ENCODE measurements around the gene CARD14.
A peak's percentile ranks its signal among the peaks of the same experiment; 100 is the strongest.
"Not testable (repeated sequence)": the region's sequence is repeated elsewhere in the genome, so short reads cannot be mapped to it uniquely, and the experiment has no call there.

Gene CARD14

DNA sequence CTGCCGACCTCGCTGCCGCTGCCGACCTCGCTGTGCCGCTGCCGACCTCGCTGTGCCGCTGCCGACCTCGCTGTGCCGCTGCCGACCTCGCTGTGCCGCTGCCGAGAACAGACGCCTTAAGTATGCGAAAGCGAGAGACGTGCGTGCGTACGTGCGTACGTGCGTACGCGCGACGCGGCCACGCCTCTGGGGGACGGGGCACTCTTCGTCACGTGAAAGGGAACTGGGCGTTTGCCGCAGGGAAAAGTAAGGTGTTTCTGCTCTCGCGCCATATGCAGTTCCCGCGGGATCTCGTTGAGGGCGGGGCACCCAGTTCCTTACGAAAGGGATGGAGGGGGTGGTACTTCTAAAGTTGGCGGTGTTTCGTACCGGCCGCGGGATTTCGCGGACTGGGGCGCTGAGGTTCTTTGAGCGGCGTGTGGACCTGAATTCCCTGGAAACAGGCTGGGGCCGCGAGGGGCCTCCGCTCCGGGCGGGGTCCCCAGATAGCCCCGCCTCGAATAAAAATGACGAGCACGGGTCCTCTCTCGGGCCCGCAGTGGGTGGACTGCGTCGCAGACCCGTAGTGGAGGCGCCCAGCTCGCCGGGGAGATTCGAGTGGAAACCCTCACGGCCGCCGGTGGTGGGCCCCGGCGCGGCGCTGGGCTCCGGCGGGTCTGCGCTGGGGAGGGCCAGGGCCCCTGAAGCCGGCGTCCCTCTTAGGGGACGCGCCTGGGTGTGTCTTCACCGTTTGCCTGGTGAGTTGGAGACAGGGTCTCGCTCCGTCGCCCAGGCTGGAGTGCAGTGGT lies 22.6 kb upstream of the CARD14 start, which contains the start of gene EIF4A3:
Gene EIF4A3 (minus strand): TSS at position 94 of the 788 bp plus-strand sequence. CDS start 167 bp downstream, outside the sequence.
- DNase-seq (ENCODE audit: low read depth in 2 of 2), result peak; percentile 95 to 97

DNA sequence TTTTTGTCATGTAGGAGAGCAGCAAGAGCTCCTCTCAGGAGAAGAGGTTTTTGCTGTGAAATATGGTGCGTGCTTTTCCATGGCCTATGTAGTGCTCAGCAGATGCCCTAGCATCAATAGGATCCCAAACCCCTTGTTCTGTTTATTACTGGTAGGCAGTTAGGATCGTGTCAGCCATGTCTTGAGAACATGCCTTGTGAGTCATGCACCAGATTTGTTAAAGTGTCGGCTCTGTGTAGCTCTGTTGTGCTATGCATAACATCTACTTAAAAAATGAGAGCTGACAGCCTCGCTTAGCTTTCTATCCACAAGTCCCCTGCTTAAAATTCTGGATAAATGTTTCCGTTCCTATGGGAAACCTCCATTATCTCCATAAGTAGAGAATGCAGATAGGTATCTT lies 18.5 kb upstream of the CARD14 start:
- no peak for DNase-seq (ENCODE audit: low read depth in 2 of 2)

DNA sequence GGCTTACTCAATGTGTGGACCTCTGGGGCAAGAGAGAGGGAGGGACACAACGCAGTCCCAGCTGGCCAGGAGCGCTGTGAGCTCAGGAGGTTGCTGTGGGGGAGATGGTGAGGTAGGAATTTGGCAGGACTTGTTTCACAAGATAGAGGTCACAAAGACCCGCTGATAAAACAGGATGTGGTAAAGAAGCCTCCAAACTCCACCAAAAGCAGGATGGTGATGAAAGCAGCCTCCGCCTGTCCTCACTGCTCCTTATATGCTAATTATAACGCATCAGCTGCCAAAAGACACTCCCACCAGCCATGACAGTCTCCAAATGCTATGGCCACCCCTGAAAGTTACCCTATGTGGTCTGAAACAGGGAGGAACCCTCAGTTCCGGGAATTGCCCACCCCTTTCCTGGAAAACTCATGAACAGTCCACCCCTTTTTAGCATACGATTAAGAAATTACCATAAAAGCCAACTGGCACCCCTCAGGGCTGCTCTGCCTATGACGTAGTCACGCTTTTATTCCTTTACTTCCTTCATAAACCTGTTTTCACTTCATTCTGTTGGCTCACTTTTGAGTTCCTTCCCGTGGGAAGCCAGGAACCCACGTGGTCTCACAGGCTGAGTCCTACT lies 17.6 kb upstream of the CARD14 start:
- no peak for DNase-seq (ENCODE audit: low read depth in 2 of 2)

DNA sequence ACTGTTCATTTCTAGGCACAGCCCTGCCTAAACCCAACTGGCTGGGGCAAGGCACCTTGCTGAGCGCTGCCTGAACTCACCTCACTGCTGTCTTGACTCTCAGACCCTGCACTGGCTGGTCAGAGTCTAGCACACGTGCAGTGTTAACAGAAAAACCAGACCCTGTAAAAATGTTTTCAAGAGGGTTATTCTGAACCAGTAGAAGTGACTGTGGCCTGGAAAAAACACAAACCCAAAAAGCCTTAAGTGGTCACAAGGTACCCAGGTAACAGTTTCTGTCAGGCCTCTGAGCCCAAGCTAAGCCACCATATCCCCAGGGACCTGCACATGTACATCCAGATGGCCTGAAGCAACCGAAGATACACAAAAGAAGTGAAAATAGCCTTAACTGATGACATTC lies 16.8 kb upstream of the CARD14 start:
- DNase-seq (ENCODE audit: low read depth in 2 of 2), result no peak

DNA sequence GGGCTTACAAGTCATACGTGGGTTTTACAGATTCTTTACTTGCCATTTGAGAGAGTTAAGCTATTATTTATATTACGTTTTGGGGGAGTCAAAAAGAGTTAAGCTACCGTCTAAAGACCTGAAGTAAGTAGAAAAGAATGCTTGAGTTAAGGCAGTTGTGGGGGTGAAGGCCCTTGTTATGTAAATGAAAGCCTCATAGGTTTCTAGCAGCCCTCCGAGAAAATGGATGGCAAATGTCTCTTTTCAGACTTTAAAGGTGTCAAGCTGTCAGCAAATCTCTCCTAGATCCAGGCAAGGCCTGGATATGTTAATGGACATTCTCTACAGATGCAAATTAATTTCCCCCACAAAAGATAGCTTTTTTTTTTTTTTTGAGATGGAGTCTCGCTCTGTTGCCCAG lies 15.7 kb upstream of the CARD14 start:
- DNase-seq (ENCODE audit: low read depth in 2 of 2), result no peak

DNA sequence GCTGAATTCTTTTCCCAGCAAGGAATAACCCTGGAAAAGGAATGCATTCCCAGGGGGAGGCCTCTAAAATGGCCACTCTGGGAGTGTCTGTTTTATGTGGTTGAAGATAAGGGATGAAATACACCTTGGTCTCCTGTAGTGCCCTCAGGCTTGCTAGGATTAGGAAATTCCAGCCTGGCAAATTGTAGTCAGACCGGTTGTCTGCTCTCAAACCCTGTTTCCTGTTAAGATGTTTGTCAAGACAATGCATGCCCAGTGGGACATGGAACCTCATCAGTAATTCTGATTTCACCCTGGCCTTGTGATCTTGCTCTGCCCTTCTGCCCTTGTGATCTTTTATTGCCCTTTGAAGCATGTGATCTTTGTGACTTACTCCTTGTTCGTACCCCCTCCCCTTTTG lies 14.2 kb upstream of the CARD14 start:
- DNase-seq (ENCODE audit: low read depth in 2 of 2), result not testable (repeated sequence)

DNA sequence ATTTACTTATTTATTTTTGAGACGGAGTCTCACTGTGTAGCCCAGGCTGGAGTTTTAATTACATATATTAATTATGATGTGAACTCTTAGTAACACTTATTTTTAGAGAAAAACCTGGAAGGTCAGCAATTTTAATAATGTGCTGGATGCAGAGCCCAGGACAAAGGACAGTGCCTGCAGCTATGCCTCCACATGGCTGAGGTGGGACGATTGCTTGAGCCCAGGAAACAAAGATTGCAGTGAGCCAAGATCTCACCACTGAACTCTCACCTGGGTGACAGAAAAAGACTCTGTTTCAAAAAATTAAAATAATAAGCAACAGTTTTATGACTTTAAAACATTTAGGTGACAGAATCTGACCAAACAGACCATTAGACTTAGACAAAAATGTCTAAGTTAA lies 11.0 kb upstream of the CARD14 start:
- no peak for DNase-seq (ENCODE audit: low read depth in 2 of 2)

DNA sequence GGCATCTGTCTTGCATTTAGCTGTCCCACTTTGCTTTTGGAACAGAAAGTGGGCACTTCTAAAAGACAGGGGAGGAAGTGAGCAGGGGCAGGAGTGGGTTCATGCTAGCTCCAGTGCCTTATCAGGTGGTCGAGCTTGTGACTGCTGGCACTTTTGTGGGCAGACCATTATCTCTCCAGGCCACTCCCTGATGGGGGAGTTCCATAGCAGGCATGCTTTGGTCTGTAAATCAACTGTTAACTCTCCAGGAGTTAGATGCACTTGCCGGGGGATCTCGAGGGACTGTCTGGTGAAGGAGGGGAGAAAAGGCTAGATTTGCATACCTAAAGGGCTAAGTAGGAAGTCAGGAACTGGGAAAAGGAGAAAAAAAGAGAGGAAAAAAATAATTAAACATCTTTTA lies 9.3 kb upstream of the CARD14 start:
- DNase-seq (ENCODE audit: low read depth in 2 of 2), result no peak

DNA sequence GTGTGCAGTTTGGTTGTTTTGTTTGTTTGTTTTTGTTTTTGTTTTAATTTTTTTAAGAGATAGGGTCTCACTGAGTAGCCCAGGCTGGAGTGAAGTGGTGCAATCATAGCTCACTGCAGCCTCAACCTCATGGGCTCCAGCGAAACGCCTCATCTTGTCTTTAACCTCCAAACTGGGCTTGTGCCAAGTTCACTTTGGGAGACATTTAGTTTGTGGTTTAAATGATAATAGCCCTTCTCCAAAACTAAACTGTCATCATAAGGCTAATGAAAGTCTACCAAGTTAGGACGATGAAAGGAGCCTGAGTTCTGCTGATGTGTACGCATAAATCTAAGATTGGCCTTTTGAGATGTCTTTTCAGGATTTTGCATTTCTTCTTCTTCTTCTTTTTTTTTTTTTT lies 6.5 kb upstream of the CARD14 start:
- DNase-seq (ENCODE audit: low read depth in 2 of 2), result no peak

DNA sequence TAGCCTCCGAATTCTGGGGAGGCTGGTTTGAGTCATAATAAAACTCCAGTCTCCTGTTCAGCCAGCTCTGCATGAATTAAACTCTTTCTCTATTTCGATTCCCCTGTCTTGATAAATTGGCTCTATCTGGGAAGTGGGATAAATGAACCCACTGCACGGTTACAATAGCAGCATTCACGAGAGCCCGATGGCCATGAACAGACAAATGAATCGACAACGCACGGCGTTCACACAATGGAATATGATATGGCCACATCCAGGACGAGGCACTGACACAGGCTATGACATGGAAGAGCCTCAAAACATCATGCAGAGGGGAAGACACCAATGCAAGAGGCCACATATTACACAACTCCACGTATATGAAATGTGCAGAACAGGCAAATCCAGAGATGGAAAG lies 5.6 kb upstream of the CARD14 start:
- no peak for DNase-seq (ENCODE audit: low read depth in 2 of 2)

DNA sequence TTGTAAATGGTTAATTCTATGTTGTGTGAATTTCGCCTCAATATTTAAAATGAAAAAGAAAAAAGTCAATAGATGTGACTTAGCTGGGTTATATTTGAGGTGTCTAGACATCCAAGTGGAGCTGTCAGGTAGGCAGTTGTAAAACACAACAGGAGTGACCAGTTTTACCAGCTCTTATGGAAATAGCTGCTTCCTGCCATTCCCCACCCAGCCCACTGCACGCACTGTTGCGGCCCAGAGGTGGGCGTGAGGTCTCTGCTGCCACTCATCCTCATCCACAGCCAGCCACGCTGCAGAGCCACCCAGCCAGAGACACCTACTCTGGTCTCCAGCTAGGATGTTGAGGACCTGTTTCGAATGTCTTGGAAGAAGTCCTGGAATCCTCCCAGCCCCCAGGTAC lies 3.4 kb upstream of the CARD14 start:
- DNase-seq (ENCODE audit: low read depth in 2 of 2), result no peak

DNA sequence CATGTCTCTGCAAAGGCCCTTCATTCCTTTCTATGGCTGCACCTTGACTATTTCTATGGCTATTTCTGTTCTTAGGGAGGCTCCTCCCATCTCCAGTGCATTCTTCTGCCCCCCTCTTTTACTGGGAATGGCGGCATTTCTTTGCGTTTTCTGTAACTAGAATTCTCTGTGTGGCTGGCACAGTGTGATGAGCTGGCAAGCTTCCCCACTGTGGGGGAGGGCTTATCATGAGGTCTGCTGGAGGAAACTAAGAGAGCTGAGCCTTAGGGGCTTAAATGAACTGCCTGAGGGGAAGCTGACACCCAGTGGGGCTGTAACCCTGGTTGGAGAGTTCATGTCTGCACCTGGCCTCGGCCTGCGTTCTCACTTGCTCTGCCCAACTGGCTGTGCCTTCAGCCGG lies 1.5 kb upstream of the CARD14 start:
- DNase-seq (ENCODE audit: low read depth in 2 of 2), result no peak

DNA sequence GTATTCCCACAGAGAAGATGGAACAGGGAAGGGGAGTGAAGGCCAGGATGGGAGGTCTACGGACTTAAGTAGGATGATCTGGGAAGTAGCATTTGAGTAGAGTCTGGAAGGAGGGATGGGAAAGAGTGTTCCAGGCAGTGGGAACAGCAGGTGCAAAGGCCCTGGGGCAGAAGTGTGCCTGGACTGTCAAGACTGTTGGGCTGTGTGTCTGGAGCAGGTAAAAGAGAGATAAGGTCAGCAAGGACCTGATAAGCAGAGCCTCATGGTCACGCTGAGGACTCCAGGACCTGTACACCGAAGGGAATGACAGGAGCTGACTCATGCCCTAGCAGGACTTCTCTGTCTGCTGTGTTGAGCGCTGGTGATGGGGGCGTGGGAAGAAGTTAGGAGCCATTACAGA lies 723 bp upstream of the CARD14 start:
- no peak for DNase-seq (ENCODE audit: low read depth in 2 of 2)

DNA sequence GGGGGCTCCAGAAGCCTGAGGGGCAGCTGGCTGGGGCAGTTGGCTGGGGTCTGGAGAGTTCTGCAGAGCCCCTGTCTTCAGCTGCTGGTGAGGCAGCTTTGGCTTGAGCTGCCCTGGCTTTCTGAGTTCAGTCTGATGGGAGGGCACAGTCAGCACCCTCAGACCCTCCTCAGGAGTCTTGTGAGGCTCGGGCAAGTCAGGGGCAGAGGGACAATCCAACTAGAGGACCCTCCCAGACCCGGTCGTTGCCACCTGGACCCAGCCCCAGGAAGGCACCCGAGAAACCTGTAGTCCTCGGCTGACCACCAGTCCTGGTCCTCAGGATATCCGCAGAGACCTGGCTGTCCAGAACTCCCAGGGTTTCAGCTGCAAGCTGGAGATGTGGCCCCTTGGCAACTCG lies 1.9 kb downstream of the CARD14 start:
- DNase-seq (ENCODE audit: low read depth in 2 of 2), result no peak

DNA sequence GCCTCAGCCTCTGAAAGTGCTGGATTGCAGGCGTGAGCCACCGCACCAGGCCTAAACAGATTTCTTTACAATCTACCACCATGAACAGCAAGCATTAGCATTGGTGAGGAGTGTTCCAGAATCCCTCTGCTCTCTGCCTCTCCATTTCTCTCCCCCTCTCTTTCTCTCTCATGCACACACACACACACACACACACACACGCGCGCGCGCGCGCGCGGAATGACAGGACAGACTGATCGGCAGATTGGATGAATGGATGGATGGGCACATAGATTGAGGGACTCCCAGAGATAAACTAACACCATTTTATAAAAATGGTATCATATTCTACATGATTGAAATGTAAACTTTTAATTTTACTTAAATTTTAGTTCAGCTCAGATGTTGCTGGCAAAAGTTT lies 3.3 kb downstream of the CARD14 start:
- DNase-seq (ENCODE audit: low read depth in 2 of 2), result no peak

DNA sequence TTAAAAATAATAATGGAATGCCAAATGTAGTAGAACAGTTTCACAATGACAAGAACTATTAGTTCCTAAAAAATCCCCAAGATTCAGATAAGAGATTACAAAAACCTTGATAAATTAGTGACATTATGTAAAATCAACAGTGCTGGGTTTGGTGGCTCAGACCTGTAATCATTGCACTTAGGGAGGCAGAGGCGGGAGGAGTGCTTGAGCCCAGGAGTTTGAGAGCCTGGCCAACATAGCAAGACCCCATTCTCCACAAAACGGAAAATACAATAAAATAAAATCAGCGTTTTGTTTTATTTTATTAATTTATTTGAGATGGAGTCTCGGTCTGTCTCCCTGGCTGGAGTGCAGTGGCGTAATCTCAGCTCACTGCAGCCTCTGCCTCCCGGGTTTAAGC lies 4.1 kb downstream of the CARD14 start:
- DNase-seq (ENCODE audit: low read depth in 2 of 2), result no peak

DNA sequence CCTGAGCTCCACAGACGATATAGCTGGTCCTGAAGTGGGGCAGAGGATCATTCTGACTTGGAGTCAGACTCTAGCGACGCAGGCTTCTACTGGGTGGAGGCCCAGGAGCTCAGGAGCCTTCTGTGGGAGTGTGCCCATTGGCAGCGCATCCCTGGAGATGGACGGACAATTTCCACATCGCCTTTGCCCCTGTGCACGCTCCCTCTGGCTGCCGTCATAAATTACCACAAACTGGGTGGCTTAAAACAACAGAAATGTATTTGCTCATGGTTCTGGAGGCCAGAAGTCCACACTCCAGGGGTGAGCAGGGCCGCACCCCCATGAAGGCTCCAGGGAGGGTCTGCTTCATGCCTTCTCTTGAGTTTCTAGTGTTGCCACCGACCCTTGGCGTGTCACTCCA lies 6.9 kb downstream of the CARD14 start:
- no peak for DNase-seq (ENCODE audit: low read depth in 2 of 2)

DNA sequence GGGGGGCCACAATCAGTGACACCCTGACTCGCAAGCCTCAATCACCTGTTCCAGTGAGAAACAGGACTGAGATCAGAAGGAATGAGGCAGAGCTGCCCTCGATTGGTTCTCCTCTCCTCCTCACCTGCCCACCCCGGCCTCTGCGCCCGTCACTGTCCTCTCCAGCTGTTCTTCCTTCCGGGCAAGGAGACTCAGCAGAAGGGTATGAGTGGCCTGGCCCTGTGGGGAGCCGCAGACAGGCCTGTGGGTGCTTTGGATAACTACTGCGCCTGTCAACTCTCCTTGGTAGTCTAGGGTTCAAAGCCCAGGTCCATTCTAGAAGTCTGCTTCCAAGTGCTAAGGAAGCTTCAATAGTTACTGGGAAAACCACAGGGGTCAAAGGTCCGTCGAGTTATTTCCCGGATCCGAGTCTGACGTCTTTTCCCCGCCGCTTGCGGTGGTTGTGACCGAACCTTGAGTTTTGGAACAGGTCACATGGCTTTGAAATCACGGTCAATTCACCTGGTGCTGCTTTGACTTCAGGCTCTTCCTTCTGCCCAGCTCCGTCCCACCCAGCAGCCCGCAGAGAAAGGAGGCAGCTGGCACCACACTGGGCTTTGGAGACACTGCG lies 8.3 kb downstream of the CARD14 start:
- DNase-seq (ENCODE audit: low read depth in 2 of 2), result no peak

DNA sequence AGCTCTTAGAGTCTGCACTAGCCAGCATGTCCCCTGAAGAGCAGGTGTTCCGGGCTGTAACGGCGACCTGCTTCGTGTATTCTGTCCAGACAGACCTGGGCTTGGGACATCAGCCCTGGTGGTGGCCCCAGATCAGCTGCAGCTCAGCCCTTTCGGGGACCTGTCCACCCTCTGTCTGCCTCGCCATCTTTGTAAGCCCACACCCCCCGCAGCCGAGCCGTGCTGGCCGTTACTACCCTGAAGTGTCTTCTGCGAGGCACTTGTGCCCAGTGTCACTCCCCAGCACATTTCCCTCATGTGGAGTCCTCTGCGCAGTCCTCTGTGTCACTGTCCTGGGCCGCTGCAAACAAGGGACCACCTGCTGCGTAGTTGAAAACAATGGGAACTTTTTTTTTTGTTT lies 10.4 kb downstream of the CARD14 start:
- no peak for DNase-seq (ENCODE audit: low read depth in 2 of 2)

DNA sequence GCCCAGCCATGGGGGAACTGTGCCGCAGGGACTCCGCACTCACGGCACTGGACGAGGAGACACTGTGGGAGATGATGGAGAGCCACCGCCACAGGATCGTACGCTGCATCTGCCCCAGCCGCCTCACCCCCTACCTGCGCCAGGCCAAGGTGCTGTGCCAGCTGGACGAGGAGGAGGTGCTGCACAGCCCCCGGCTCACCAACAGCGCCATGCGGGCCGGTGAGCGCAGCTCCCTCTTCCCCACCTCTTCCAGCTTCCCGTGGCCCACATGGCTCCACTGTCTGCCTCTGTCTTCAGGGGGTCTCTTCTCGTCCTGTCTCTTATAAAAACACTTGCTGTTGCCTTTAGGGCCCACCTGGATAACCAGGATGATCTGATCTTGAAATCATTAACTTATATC lies 11.6 kb downstream of the CARD14 start:
- DNase-seq (ENCODE audit: low read depth in 2 of 2), result no peak

DNA sequence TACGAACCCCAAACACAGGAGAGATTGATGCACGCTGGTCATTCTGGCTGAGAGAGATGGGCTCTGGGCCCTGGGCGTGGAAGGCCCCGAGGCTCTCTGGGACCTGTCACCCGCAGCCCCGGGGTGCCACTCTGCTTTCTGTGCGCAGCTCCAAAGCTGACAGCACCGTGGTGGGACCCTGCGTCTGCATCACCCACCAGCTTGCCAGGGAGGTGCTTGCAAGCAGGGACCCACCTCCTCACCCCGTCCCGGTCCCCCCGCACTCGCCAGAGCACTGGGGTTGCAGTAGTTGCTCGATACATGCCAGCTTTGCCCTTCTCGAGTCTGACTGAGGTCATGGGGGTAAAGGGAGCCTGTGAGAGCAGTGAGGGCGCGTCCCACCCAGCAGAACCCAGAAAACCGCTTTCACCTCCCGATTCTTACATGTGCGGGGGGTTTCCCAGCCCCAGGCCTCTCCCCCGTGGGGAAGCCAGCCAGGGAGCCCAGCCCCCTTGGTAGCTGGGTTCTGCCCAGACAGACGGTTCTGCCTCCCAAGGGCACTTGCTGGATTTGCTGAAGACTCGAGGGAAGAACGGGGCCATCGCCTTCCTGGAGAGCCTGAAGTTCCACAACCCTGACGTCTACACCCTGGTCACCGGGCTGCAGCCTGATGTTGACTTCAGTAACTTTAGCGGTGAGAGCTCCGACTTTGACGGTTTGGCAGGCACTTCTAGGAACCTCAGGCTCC lies 12.5 kb downstream of the CARD14 start:
- no peak for DNase-seq (ENCODE audit: low read depth in 2 of 2)

DNA sequence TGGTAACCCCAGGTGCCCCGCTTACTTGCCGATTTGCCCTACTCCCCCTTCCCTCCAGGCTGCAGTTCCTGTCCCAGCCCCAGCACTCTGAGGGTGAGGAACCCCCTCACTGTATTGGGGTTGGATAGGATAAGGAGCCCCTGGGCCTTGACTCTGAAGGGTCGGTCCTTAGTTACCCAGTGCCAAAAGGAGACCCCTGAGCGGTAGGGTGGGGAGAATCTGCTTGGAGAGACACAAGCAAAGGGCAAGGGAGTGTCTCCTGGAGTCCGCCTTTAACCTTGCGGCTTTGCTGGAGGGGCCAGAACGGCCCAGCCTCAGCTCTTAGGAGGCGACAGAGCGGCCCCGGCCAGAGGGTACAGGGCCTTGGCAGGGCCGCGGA lies 13.0 kb downstream of the CARD14 start:
- DNase-seq (ENCODE audit: low read depth in 2 of 2), result no peak

Measured in stimulated activated CD4-positive, alpha-beta T cell treated with anti-CD3 and anti-CD28 coated beads, Interleukin-4, amount 100 ng/mL, for 48 hours (primary cell).